Lower lobe of right lung (tissue), 2 donors: ENCODE results near the gene IVNS1ABP. TPM values are rescaled to one million over a fixed set of nuclear protein-coding genes. Genes with fewer than 3 reads are reported as not detected.

Source experiments
- ATAC-seq, 2 donors: fragments of 200-7000 bp; cut with Tn5 transposase; one replicate each; pipeline ENCODE4 v1.9.1; 2020 to 2022; ENCODE audit warnings: mild to moderate bottlenecking in 2 of 2, moderate library complexity in 2 of 2
- DNase-seq: peaks from one replicate; pipeline ENCODE4 v3.0.0-alpha.2; 2020
- H3K27ac ChIP-seq: fragments of 200-600 bp; one replicate; pipeline ENCODE4 v1.8.0; 2022
- H3K27me3 ChIP-seq: fragments of 200-600 bp; one replicate; pipeline ENCODE4 v1.8.0; 2022; ENCODE audit warnings: low read depth
- H3K36me3 ChIP-seq: fragments of 200-600 bp; one replicate; pipeline ENCODE4 v1.8.0; 2022; ENCODE audit warnings: mild to moderate bottlenecking
- H3K4me1 ChIP-seq: fragments of 200-600 bp; one replicate; pipeline ENCODE4 v1.8.0; 2022
- H3K4me3 ChIP-seq: fragments of 200-600 bp; one replicate; pipeline ENCODE4 v1.8.0; 2022; ENCODE audit warnings: mild to moderate bottlenecking
- H3K9me3 ChIP-seq: fragments of 200-600 bp; one replicate; pipeline ENCODE4 v1.8.0; 2022
- CTCF ChIP-seq: fragments of 200-600 bp; IDR thresholded peaks from one replicate; pipeline ENCODE4 v1.8.0; 2022; ENCODE audit warnings: antibody characterized with exemption, mild to moderate bottlenecking
- intact Hi-C: fragments of 100-400 bp; cut with DNase I; formaldehyde crosslinking; loops from one replicate; pipeline ENCODE4 v1.11.0; 2022
- total RNA-seq: library from RNA; stranded (reverse); fragmentation: NEBNext Ultra II Directional; extraction: Animal tissue kit (Norgen Biotek cat#: 25700); gene quantifications from one replicate; pipeline ENCODE4 v1.2.1, GENCODE V29; 2021
- donor health status: DM: no; HTN: yes; CAD: no; lungs with severe emphysema.

Gene IVNS1ABP
- total RNA-seq, 1 donor from 2014 or later, result 79.9 TPM

- DNase-seq, result no peak
These were observed 45.1 kb downstream of the IVNS1ABP start for GRCh38 chr1:185271921-185272320.

GRCh38 chr1:185268352-185268751 is 48.7 kb downstream of the IVNS1ABP start:
- no peaks in the 10 kb centered on the region for H3K36me3 ChIP-seq
- no peak overlapping the region for H3K27ac ChIP-seq
- TF ChIP-seq CTCF, result no peak
- H3K27me3 ChIP-seq, result no peaks in the 10 kb centered on the region
- no peak overlapping the region for H3K4me3 ChIP-seq
- H3K9me3 ChIP-seq, result no peaks in the 10 kb centered on the region
- intact Hi-C loops, result no loop called here
- ATAC-seq, result no peak
- DNase-seq, result no peak
- H3K4me1 ChIP-seq, result no peaks in the 10 kb centered on the region

More at GRCh38 chr1:185271921-185272320, 45.1 kb downstream of the IVNS1ABP start:
- Histone ChIP-seq H3K9me3 (no peaks in the 10 kb centered on the region), H3K27me3 (no peaks in the 10 kb centered on the region), H3K36me3 (no peaks in the 10 kb centered on the region), H3K27ac (no peak overlapping the region), H3K4me3 (no peak overlapping the region), H3K4me1 (no peaks in the 10 kb centered on the region)
- no peak for TF ChIP-seq CTCF
- no peak for ATAC-seq
- intact Hi-C loops, result no loop called here

GRCh38 chr1:185267701-185268100 is 49.3 kb downstream of the IVNS1ABP start:
- intact Hi-C loops, result no loop called here
- ATAC-seq (no peak), DNase-seq (no peak)
- Histone ChIP-seq H3K27me3 (no peaks in the 10 kb centered on the region), H3K4me3 (no peak overlapping the region), H3K9me3 (no peaks in the 10 kb centered on the region), H3K27ac (no peak overlapping the region), H3K36me3 (no peaks in the 10 kb centered on the region), H3K4me1 (no peaks in the 10 kb centered on the region)
- TF ChIP-seq CTCF, result no peak

- Histone ChIP-seq H3K4me3 (no peak overlapping the region), H3K27ac (no peak overlapping the region), H3K9me3 (no peaks in the 10 kb centered on the region), H3K27me3 (no peaks in the 10 kb centered on the region), H3K36me3 (no peaks in the 10 kb centered on the region), H3K4me1 (no peaks in the 10 kb centered on the region)
- TF ChIP-seq CTCF, result no peak
- DNase-seq, result no peak
- intact Hi-C loops, result no loop called here
- no peak for ATAC-seq
These were observed 49.7 kb downstream of the IVNS1ABP start for GRCh38 chr1:185267301-185267700.

GRCh38 chr1:185265314-185265713 is 51.7 kb downstream of the IVNS1ABP start:
- no peak for TF ChIP-seq CTCF
- no peak for ATAC-seq
- H3K27me3 ChIP-seq, result no peaks in the 10 kb centered on the region
- no peaks in the 10 kb centered on the region for H3K36me3 ChIP-seq
- no peak for DNase-seq
- H3K4me3 ChIP-seq, result no peak overlapping the region
- no peak overlapping the region for H3K27ac ChIP-seq
- intact Hi-C loops, result no loop called here
- H3K4me1 ChIP-seq, result no peaks in the 10 kb centered on the region
- H3K9me3 ChIP-seq, result no peaks in the 10 kb centered on the region

GRCh38 chr1:185263780-185264179 is 53.3 kb downstream of the IVNS1ABP start:
- intact Hi-C loops, result no loop called here
- no peaks in the 10 kb centered on the region for H3K9me3 ChIP-seq
- ATAC-seq (no peak), DNase-seq (no peak)
- no peaks in the 10 kb centered on the region for H3K27me3 ChIP-seq
- H3K4me3 ChIP-seq, result no peak overlapping the region
- no peaks in the 10 kb centered on the region for H3K36me3 ChIP-seq
- TF ChIP-seq CTCF, result no peak
- no peak overlapping the region for H3K27ac ChIP-seq
- H3K4me1 ChIP-seq, result no peaks in the 10 kb centered on the region
